ENCODE data around the gene CENPP.

The CENPP gene

DNA sequence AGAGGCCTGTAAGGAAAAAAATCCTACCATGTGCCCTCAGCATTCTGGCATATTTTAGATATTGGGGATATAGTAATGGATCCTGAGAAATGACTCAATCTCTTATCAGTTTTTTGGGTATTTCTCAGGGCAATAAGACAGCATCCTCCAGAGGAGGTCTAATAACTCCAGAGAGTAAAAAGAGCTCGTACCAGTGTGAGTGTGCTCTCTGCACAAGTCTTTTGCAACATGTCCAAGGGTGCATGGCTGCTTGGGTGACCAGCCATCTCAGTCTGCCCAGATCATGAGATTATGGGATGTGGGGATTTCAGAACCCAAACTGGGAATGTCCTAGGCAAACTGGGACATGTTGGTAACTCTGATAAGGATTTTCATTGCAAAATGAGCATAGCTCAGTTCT, 141.3 kb downstream of the CENPP start:
- H3K36me3 ChIP-seq (replicated peaks; ENCODE audit: insufficient read depth, low read length) = no peaks in the 10 kb centered on the region
- H3K4me1 ChIP-seq (ENCODE audit: low read length) = no peaks in the 10 kb centered on the region
- no peaks in the 10 kb centered on the region for H3F3A ChIP-seq (ENCODE audit: insufficient read depth, low read length)
- H3K79me2 ChIP-seq (ENCODE audit: low read length) = no peaks in the 10 kb centered on the region
- H3K9ac ChIP-seq (ENCODE audit: low read length) = no peak overlapping the region
- H3K27me3 ChIP-seq (replicated peaks; ENCODE audit: insufficient read depth, low read length) = no peaks in the 10 kb centered on the region
- H3K27ac ChIP-seq (ENCODE audit: low read length) = no peak overlapping the region
- no peaks in the 10 kb centered on the region for H3K9me2 ChIP-seq (replicated peaks; ENCODE audit: insufficient read depth, low read length)
- no peak overlapping the region for H3K4me3 ChIP-seq (ENCODE audit: low read length)
- H4K20me1 ChIP-seq (ENCODE audit: insufficient read depth, low read length) = no peaks in the 10 kb centered on the region
- no peak overlapping the region for H2AFZ ChIP-seq (ENCODE audit: low read length)
- no peak for DNase-seq
- H3K4me2 ChIP-seq (ENCODE audit: low read depth, low read length) = no peak overlapping the region
- no peaks in the 10 kb centered on the region for H3K9me3 ChIP-seq (replicated peaks; ENCODE audit: insufficient read depth, low read length)
- TF ChIP-seq, protein P1, sequence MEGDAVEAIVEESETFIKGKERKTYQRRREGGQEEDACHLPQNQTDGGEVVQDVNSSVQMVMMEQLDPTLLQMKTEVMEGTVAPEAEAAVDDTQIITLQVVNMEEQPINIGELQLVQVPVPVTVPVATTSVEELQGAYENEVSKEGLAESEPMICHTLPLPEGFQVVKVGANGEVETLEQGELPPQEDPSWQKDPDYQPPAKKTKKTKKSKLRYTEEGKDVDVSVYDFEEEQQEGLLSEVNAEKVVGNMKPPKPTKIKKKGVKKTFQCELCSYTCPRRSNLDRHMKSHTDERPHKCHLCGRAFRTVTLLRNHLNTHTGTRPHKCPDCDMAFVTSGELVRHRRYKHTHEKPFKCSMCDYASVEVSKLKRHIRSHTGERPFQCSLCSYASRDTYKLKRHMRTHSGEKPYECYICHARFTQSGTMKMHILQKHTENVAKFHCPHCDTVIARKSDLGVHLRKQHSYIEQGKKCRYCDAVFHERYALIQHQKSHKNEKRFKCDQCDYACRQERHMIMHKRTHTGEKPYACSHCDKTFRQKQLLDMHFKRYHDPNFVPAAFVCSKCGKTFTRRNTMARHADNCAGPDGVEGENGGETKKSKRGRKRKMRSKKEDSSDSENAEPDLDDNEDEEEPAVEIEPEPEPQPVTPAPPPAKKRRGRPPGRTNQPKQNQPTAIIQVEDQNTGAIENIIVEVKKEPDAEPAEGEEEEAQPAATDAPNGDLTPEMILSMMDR (IDR thresholded peaks at IDR 0.05; ENCODE audit: low read length) = no peak
- TF ChIP-seq EZH2 (optimal IDR thresholded peaks at IDR 0.05; ENCODE audit: low read depth, low read length) (no peak), EZH2phosphoT487 (IDR thresholded peaks at IDR 0.05; ENCODE audit: low read length) (no peak)

GRCh38 chr9:92467511-92467910, 141.8 kb downstream of the CENPP start:
- no peak for DNase-seq
- H3K36me3 ChIP-seq (replicated peaks; ENCODE audit: insufficient read depth, low read length) = no peaks in the 10 kb centered on the region
- H3K27me3 ChIP-seq (replicated peaks; ENCODE audit: insufficient read depth, low read length) = no peaks in the 10 kb centered on the region
- H3K79me2 ChIP-seq (ENCODE audit: low read length) = no peaks in the 10 kb centered on the region
- H3K9me3 ChIP-seq (replicated peaks; ENCODE audit: insufficient read depth, low read length) = no peaks in the 10 kb centered on the region
- no peak overlapping the region for H3K4me2 ChIP-seq (ENCODE audit: low read depth, low read length)
- H3K9ac ChIP-seq (ENCODE audit: low read length) = no peak overlapping the region
- no peaks in the 10 kb centered on the region for H4K20me1 ChIP-seq (ENCODE audit: insufficient read depth, low read length)
- H3K4me1 ChIP-seq (ENCODE audit: low read length) = no peaks in the 10 kb centered on the region
- no peaks in the 10 kb centered on the region for H3F3A ChIP-seq (ENCODE audit: insufficient read depth, low read length)
- H3K4me3 ChIP-seq (ENCODE audit: low read length) = no peak overlapping the region
- TF ChIP-seq, protein P1 (IDR thresholded peaks at IDR 0.05; ENCODE audit: low read length) = no peak
- no peak for TF ChIP-seq EZH2 (optimal IDR thresholded peaks at IDR 0.05; ENCODE audit: low read depth, low read length)
- TF ChIP-seq EZH2phosphoT487 (IDR thresholded peaks at IDR 0.05; ENCODE audit: low read length) = no peak
- no peak overlapping the region for H3K27ac ChIP-seq (ENCODE audit: low read length)
- no peak overlapping the region for H2AFZ ChIP-seq (ENCODE audit: low read length)
- H3K9me2 ChIP-seq (replicated peaks; ENCODE audit: insufficient read depth, low read length) = no peaks in the 10 kb centered on the region

- H3K27me3 ChIP-seq (replicated peaks; ENCODE audit: insufficient read depth, low read length) = no peaks in the 10 kb centered on the region
- H4K20me1 ChIP-seq (ENCODE audit: insufficient read depth, low read length) = no peaks in the 10 kb centered on the region
- no peak overlapping the region for H3K9ac ChIP-seq (ENCODE audit: low read length)
- H3K4me2 ChIP-seq (ENCODE audit: low read depth, low read length) = no peak overlapping the region
- no peaks in the 10 kb centered on the region for H3K36me3 ChIP-seq (replicated peaks; ENCODE audit: insufficient read depth, low read length)
- no peak for DNase-seq
- H2AFZ ChIP-seq (ENCODE audit: low read length) = no peak overlapping the region
- TF ChIP-seq EZH2phosphoT487 (IDR thresholded peaks at IDR 0.05; ENCODE audit: low read length) (no peak), EZH2 (optimal IDR thresholded peaks at IDR 0.05; ENCODE audit: low read depth, low read length) (no peak)
- TF ChIP-seq, protein P1 (IDR thresholded peaks at IDR 0.05; ENCODE audit: low read length) = no peak
- H3K27ac ChIP-seq (ENCODE audit: low read length) = no peak overlapping the region
- H3K9me3 ChIP-seq (replicated peaks; ENCODE audit: insufficient read depth, low read length) = no peaks in the 10 kb centered on the region
- H3K4me3 ChIP-seq (ENCODE audit: low read length) = no peak overlapping the region
- H3K4me1 ChIP-seq (ENCODE audit: low read length) = no peaks in the 10 kb centered on the region
- no peaks in the 10 kb centered on the region for H3K79me2 ChIP-seq (ENCODE audit: low read length)
- H3F3A ChIP-seq (ENCODE audit: insufficient read depth, low read length) = no peaks in the 10 kb centered on the region
- no peaks in the 10 kb centered on the region for H3K9me2 ChIP-seq (replicated peaks; ENCODE audit: insufficient read depth, low read length)
These were observed 142.5 kb downstream of the CENPP start for GRCh38 chr9:92468206-92468605.

All from MM.1S (cell line).